Measurements from ENCODE around the gene MARS1.

- TF ChIP-seq CTCF (IDR thresholded peaks at IDR 0.05) (no peak), POLR2A (IDR thresholded peaks at IDR 0.05) (no peak)
Measured at GRCh38 chr12:57528176-57528575, 40.3 kb downstream of the MARS1 start.

All from uterus (tissue), 2 donors.